A673 (cell line): Measurements from ENCODE around the gene AFAP1. TPM values are rescaled to one million over a fixed set of nuclear protein-coding genes. Genes with fewer than 3 reads are reported as not detected.

Experiments
- BruUV-seq: library from RNA; stranded (reverse); fragments of 400-500 nt; replicated peaks from 2 replicates; lab custom pipeline; 2021; lab: Mats Ljungman, UMichigan
- CTCF ChIA-PET: fragments of 300-600 bp; sonication (Branson Sonifier 250); formaldehyde crosslinking; loops from one replicate; lab custom pipeline; 2022; ENCODE audit warnings: antibody characterized with exemption; lab: Charles Lee
- POLR2A ChIA-PET: fragments of 300-600 bp; sonication (Branson Sonifier 250); formaldehyde crosslinking; loops from one replicate; lab custom pipeline; 2022; ENCODE audit warnings: antibody characterized with exemption; ENCODE audit not compliant: low non-redundant PET; lab: Charles Lee
- DNase-seq: peaks from one replicate; pipeline ENCODE4 v3.0.0-alpha.2; 2015; ENCODE audit warnings: low spot score
- H3K27ac ChIP-seq: fragments of 200-600 bp; sonication (generic); 2 replicates; pipeline ENCODE4 v1.5.1; 2016; ENCODE audit warnings: mixed run types, low read depth, mild to moderate bottlenecking, mixed read lengths, antibody characterized with exemption, low read length; ENCODE audit not compliant: poor library complexity, severe bottlenecking
- H3K27me3 ChIP-seq: fragments of 200-600 bp; sonication (generic); replicated peaks from 2 replicates; pipeline ENCODE4 v1.6.1; 2017; ENCODE audit warnings: mixed run types, low read depth, mild to moderate bottlenecking, mixed read lengths, antibody characterized with exemption, low read length; ENCODE audit not compliant: insufficient read depth, poor library complexity
- H3K36me3 ChIP-seq: fragments of 200-600 bp; sonication (generic); 2 replicates; pipeline ENCODE4 v1.6.1; 2016; ENCODE audit warnings: mixed run types, mild to moderate bottlenecking, mixed read lengths, antibody characterized with exemption, low read length; ENCODE audit not compliant: insufficient read depth, poor library complexity, severe bottlenecking
- H3K4me1 ChIP-seq: fragments of 200-600 bp; sonication (generic); 2 replicates; pipeline ENCODE4 v1.6.1; 2017; ENCODE audit warnings: mixed run types, mild to moderate bottlenecking, mixed read lengths, antibody characterized with exemption, low read length; ENCODE audit not compliant: insufficient read depth, poor library complexity, severe bottlenecking
- H3K4me3 ChIP-seq: fragments of 200-600 bp; sonication (generic); 2 replicates; pipeline ENCODE4 v1.5.1; 2016; ENCODE audit warnings: low read depth, mixed run types, mild to moderate bottlenecking, mixed read lengths, low read length; ENCODE audit not compliant: poor library complexity, severe bottlenecking
- H3K9me3 ChIP-seq: fragments of 200-600 bp; sonication (generic); 2 replicates; pipeline ENCODE4 v1.6.1; 2016; ENCODE audit warnings: mixed run types, low read depth, mild to moderate bottlenecking, mixed read lengths, antibody characterized with exemption, low read length; ENCODE audit not compliant: poor library complexity, severe bottlenecking
- EZH2 ChIP-seq: fragments of 200-600 bp; sonication (generic); IDR thresholded peaks from 2 replicates; pipeline ENCODE4 v1.6.1; 2017; ENCODE audit warnings: borderline replicate concordance, low read depth, mild to moderate bottlenecking, mixed read lengths, antibody characterized with exemption, low read length; ENCODE audit not compliant: poor library complexity, severe bottlenecking
- intact Hi-C: fragments of 100-400 bp; cut with micrococcal nuclease; formaldehyde crosslinking; loops from one replicate; pipeline ENCODE4 v1.10.0; 2022; ENCODE audit not compliant: unreplicated experiment
- total RNA-seq: library from RNA; stranded (reverse); gene quantifications from 2 replicates; pipeline ENCODE4 v1.2.3, GENCODE V29; 2021
- TF ChIP-seq, protein P1 (sequence below): fragments of 300-800, 200-600 bp; sonication (generic); conservative IDR thresholded peaks from 2 replicates; pipeline ENCODE4 v1.5.1; 2017; ENCODE audit warnings: low read depth, mild to moderate bottlenecking, antibody characterized with exemption, low read length, moderate library complexity, mixed read lengths

AFAP1 gene
- total RNA-seq, 1 experiment from 2014 or later = 42.6 TPM

DNA sequence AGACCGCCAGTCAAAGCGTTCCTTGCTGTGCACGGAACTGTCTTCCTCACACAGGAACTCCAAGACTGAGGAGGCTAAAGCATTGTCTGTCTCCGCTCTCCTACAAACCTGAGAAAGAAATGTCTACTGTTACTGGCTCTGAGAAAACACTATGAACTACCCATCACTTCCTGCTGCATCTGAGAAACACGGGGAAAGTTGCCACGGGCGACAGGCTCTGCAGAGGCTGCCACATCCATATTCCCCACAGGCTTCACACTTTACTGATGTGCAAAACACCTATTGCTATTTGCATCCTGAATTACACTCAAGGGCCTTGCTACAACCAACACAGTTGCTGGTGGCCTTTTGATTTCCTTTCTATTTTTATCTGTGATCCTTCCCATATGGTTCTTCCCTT is 59.0 kb downstream of the AFAP1 start:
- ChIA-PET CTCF (no interaction called here), POLR2A (no interaction called here)
- intact Hi-C loops = no loop called here
- Histone ChIP-seq H3K4me3 (no peak overlapping the region), H3K27me3 (no peaks in the 10 kb centered on the region), H3K27ac (no peak overlapping the region), H3K9me3 (no peaks in the 10 kb centered on the region), H3K36me3 (no peaks in the 10 kb centered on the region), H3K4me1 (peaks cover 15% of the 10 kb centered on the region)
- no peak for TF ChIP-seq EZH2
- TF ChIP-seq, protein P1, sequence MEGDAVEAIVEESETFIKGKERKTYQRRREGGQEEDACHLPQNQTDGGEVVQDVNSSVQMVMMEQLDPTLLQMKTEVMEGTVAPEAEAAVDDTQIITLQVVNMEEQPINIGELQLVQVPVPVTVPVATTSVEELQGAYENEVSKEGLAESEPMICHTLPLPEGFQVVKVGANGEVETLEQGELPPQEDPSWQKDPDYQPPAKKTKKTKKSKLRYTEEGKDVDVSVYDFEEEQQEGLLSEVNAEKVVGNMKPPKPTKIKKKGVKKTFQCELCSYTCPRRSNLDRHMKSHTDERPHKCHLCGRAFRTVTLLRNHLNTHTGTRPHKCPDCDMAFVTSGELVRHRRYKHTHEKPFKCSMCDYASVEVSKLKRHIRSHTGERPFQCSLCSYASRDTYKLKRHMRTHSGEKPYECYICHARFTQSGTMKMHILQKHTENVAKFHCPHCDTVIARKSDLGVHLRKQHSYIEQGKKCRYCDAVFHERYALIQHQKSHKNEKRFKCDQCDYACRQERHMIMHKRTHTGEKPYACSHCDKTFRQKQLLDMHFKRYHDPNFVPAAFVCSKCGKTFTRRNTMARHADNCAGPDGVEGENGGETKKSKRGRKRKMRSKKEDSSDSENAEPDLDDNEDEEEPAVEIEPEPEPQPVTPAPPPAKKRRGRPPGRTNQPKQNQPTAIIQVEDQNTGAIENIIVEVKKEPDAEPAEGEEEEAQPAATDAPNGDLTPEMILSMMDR = no peak
- BruUV-seq = no TSS peak
- no peak for DNase-seq

DNA sequence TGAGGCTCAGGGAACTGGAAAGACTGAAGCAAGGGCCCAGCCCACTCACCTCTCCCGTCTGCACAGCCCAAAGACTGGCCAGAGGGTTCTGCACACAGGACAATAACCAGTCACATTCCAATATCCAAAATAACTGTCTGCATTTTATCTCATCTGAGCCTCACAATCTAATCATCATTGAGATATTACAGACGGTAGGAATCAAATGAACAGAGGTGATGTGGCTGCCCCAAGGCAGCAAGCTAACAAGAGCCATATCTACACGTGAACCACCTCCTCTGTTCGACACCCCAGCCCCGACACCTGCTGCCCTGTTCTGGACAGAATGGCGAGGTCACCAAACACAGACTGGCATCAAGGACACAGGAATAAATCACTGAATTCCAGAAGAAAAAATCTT is 60.5 kb downstream of the AFAP1 start:
- TF ChIP-seq EZH2 = no peak
- TF ChIP-seq, protein P1 = no peak
- no peak for DNase-seq
- H3K27ac ChIP-seq = no peak overlapping the region
- no peaks in the 10 kb centered on the region for H3K27me3 ChIP-seq
- peaks cover 15% of the 10 kb centered on the region for H3K4me1 ChIP-seq
- ChIA-PET POLR2A (no interaction called here), CTCF (no interaction called here)
- intact Hi-C loops = no loop called here
- H3K4me3 ChIP-seq = no peak overlapping the region
- BruUV-seq = no TSS peak
- H3K9me3 ChIP-seq = no peaks in the 10 kb centered on the region
- no peaks in the 10 kb centered on the region for H3K36me3 ChIP-seq

DNA sequence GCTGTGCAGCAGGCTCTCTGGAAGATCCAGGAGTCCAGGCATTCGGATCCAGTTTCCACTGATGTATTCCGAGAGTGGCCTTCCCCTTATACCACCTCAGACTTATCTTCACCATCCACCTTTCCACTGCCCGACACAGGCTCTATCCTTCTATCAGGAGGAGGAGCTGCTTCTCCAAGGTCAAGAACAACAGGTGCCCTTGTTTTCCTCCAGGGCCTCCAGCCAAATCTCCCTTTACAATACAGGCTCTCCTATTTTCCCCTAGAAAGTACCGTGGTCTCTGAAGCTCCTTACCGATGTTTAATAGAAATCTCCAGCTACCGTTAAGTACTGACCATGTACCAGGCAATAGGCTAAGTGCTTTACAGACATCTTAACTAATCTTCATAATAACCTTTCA is 61.3 kb downstream of the AFAP1 start:
- no peak for DNase-seq
- no peaks in the 10 kb centered on the region for H3K9me3 ChIP-seq
- intact Hi-C loops = no loop called here
- ChIA-PET CTCF (no interaction called here), POLR2A (interaction anchor here (0.6 kb wide), 1 partner anchor 25 kb away, joined by 4 read pairs; no protein-coding TSS in a partner anchor)
- TF ChIP-seq EZH2 = no peak
- TF ChIP-seq, protein P1 = no peak
- BruUV-seq = no TSS peak
- no peak overlapping the region for H3K4me3 ChIP-seq
- no peak overlapping the region for H3K27ac ChIP-seq
- no peaks in the 10 kb centered on the region for H3K36me3 ChIP-seq
- peaks cover 15% of the 10 kb centered on the region for H3K4me1 ChIP-seq
- H3K27me3 ChIP-seq = no peaks in the 10 kb centered on the region
